ENCODE results near the gene MROH2A. TPM values are rescaled to one million over a fixed set of nuclear protein-coding genes. Genes with fewer than 3 reads are reported as not detected.

Gene MROH2A
- total and polyA plus RNA-seq, 12 donors = not detected

DNA sequence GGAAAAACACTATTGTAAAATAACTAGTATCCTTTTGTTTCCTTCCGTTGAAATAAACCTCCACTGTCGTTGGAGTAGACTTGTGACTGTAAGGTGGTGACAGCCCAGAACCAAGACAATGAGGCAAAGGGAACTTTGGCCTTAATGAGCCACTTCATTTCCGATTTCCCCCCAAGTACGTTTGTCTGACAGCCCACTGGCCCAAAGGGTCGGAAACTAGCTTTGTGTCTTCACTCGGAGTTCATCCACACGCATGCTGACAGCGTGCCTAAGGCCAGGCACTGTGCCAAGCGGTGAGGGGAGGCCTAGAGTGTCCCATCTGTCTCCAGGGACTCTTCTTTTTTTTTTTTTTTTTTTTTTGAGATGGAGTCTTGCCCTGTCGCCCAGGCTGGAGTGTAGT lies 55.2 kb downstream of the MROH2A start:
- TF ChIP-seq, protein P1, sequence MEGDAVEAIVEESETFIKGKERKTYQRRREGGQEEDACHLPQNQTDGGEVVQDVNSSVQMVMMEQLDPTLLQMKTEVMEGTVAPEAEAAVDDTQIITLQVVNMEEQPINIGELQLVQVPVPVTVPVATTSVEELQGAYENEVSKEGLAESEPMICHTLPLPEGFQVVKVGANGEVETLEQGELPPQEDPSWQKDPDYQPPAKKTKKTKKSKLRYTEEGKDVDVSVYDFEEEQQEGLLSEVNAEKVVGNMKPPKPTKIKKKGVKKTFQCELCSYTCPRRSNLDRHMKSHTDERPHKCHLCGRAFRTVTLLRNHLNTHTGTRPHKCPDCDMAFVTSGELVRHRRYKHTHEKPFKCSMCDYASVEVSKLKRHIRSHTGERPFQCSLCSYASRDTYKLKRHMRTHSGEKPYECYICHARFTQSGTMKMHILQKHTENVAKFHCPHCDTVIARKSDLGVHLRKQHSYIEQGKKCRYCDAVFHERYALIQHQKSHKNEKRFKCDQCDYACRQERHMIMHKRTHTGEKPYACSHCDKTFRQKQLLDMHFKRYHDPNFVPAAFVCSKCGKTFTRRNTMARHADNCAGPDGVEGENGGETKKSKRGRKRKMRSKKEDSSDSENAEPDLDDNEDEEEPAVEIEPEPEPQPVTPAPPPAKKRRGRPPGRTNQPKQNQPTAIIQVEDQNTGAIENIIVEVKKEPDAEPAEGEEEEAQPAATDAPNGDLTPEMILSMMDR (IDR thresholded peaks at IDR 0.05) = no peak
- H3K36me3 ChIP-seq = peaks cover 0 to 44% (median 0%) of the 10 kb centered on the region in 9 donors
- no peaks in the 10 kb centered on the region for H3K9me3 ChIP-seq
- intact Hi-C loops (cut with DNase I) = no loop called here
- 57 to 62% methylated on average over 10 of the region's 10 CpGs for WGBS, 2 donors
- H3K27me3 ChIP-seq = peaks cover 0 to 9% (median 0%) of the 10 kb centered on the region in 7 donors
- ATAC-seq = no peak
- H3K4me3 ChIP-seq = no peak overlapping the region
- no peak overlapping the region for H3K27ac ChIP-seq
- DNase-seq = no peak
- H3K4me1 ChIP-seq = no peaks in the 10 kb centered on the region

DNA sequence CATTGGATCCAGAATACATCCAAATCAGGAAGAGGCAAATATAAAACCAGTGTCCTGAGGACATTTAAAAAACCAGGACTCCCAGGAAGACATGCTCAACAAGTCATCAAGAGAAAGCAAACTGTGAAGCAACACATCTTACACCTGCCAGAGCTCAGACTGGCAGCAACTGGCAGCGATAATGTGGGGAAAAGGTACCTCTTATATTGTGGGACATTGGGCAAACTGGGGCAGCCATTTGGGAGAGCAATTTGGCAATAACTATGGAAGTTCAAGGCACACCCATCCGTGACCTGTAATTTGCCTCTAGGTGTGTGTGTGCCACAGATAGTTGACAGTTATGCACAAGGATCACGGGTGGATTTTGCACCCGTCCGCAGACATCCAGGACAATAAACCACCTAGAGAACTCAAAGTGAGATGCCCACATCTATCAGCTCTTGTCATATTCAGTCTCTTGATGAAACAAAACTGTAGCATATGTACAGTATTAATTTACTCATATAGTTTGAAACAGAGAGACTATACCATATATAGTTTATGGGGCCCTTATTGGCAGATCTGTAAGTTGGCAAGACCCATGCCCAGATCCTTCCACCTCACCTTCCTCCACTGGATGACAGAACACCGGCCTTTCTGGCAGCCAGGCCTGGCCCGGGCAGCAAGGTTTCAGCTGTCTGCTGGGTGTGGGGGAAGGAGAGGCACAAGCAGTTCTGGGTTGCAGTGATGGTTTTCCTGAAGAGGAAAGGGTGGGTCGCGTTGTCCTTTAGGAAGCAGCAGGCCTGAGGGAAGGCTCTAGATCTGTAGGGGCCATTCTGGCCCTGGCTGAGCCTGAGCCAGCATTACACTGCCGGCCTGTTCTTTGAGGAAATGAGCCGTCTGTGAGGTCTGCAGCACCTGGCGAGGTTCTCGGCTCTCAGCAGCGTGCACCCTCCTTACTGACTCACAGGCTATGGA lies 57.4 kb downstream of the MROH2A start:
- H3K36me3 ChIP-seq = peaks cover 0 to 65% (median 0%) of the 10 kb centered on the region in 9 donors
- ATAC-seq (no peak), DNase-seq (no peak)
- TF ChIP-seq, protein P1 (IDR thresholded peaks at IDR 0.05) = no peak
- no peaks in the 10 kb centered on the region for H3K4me1 ChIP-seq
- H3K27ac ChIP-seq = no peak overlapping the region
- H3K4me3 ChIP-seq = no peak overlapping the region
- WGBS, 2 donors = 86 to 88% methylated on average over 14 of the region's 14 CpGs
- no peaks in the 10 kb centered on the region for H3K9me3 ChIP-seq
- H3K27me3 ChIP-seq = no peaks in the 10 kb centered on the region
- intact Hi-C loops (cut with DNase I) = no loop called here

DNA sequence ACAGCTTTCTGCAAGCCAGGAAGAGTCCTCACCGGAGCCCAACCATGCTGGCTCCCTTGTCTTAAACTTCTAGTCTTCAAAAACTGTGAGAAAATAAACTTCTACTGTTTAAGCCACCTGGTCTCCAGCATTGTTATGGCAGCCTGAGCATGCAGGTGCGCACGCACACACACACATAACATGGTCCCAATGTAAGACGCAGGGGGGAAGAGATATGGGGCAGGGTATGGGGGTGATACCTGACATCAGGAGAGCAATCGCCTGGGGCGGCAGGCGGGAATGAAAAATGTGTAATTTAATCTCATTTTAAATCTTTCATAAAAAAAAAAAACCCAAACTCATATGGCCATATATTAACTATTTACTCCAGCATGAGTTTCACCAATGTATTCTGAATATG lies 58.2 kb downstream of the MROH2A start:
- no peaks in the 10 kb centered on the region for H3K4me1 ChIP-seq
- no peak overlapping the region for H3K4me3 ChIP-seq
- intact Hi-C loops (cut with DNase I) = no loop called here
- DNase-seq (no peak), ATAC-seq (no peak)
- H3K9me3 ChIP-seq = no peaks in the 10 kb centered on the region
- TF ChIP-seq, protein P1 (IDR thresholded peaks at IDR 0.05) = no peak
- H3K27me3 ChIP-seq = no peaks in the 10 kb centered on the region
- peaks cover 0 to 73% (median 0%) of the 10 kb centered on the region in 9 donors for H3K36me3 ChIP-seq
- 97 to 98% methylated on average over 7 of the region's 7 CpGs for WGBS, 2 donors
- no peak overlapping the region for H3K27ac ChIP-seq

DNA sequence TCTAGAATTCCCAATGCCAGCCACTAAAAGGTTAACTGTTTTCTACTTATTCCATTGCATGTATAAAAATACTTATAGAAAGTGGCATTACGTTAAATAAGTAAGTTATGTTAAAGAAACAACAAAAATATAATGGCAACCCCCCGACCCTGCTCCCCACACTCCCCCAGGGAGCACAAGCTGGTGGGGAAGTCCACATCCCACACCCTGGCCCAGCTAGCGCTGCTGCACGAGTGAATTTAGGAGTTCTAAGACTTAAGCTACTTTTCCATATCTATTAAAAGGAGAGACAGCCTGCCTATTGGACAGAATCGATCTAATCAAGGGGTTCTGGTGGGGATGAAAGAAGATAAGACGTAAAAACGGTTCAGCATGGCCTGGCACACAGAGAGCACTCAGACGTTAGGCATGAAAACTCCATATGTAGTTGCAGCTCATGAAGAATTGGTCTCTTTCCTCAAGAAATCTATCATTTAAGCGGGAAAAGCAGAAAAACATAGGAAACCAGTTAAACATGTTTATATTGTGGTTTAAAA lies 59.6 kb downstream of the MROH2A start:
- Histone ChIP-seq H3K4me3 (no peak overlapping the region), H3K9me3 (no peaks in the 10 kb centered on the region), H3K36me3 (peaks cover 0 to 87% (median 0%) of the 10 kb centered on the region in 9 donors), H3K4me1 (no peaks in the 10 kb centered on the region), H3K27ac (no peak overlapping the region), H3K27me3 (no peaks in the 10 kb centered on the region)
- DNase-seq (no peak), ATAC-seq (no peak)
- TF ChIP-seq, protein P1 (IDR thresholded peaks at IDR 0.05) = no peak
- intact Hi-C loops (cut with DNase I) = no loop called here
- 78 to 86% methylated on average over 9 of the region's 9 CpGs for WGBS, 2 donors
